OCI-LY7 (cell line): Measurements from ENCODE around the gene KRT37.
"Not testable (repeated sequence)": the region's sequence is repeated elsewhere in the genome, so short reads cannot be mapped to it uniquely, and the experiment has no call there.

Experiments
- CTCF ChIP-seq: fragments of 200-600 bp; sonication (generic); conservative IDR thresholded peaks from 2 replicates; pipeline ENCODE4 v1.5.1; 2014; ENCODE audit warnings: mild to moderate bottlenecking, antibody characterized with exemption, low read length, moderate library complexity, mixed read lengths
- EZH2phosphoT487 ChIP-seq: fragments of 200-600 bp; sonication (generic); IDR thresholded peaks from 2 replicates; pipeline ENCODE4 v1.6.1; 2018; ENCODE audit warnings: low read depth, borderline replicate concordance, mild to moderate bottlenecking, mixed run types, antibody characterized with exemption, low read length, moderate library complexity, mixed read lengths

GRCh38 chr17:41422586-41422985 is 1.8 kb downstream of the KRT37 start:
- TF ChIP-seq CTCF, EZH2phosphoT487: not testable (repeated sequence)
